Coronary artery (tissue), 2 donors: ENCODE data around the gene GLIPR2.
A peak's percentile ranks its signal among the peaks of the same experiment; 100 is the strongest.

Source experiments
- DNase-seq: peaks from one replicate; pipeline ENCODE4 v3.0.0-alpha.2; 2017; ENCODE audit warnings: low spot score
- H3K27ac ChIP-seq, 2 donors: fragments of 200-600 bp; sonication (generic); one replicate each; pipeline ENCODE4 v1.5.1; 2016 to 2019
- H3K4me3 ChIP-seq: fragments of 200-600 bp; sonication (generic); 2 replicates; pipeline ENCODE4 v1.5.1; 2016; ENCODE audit warnings: mild to moderate bottlenecking, moderate library complexity
- TF ChIP-seq, protein P1 (sequence below): fragments of 200-600 bp; sonication (generic); IDR thresholded peaks from one replicate; pipeline ENCODE4 v1.5.1; 2019; ENCODE audit warnings: antibody characterized with exemption

GLIPR2 gene

DNA sequence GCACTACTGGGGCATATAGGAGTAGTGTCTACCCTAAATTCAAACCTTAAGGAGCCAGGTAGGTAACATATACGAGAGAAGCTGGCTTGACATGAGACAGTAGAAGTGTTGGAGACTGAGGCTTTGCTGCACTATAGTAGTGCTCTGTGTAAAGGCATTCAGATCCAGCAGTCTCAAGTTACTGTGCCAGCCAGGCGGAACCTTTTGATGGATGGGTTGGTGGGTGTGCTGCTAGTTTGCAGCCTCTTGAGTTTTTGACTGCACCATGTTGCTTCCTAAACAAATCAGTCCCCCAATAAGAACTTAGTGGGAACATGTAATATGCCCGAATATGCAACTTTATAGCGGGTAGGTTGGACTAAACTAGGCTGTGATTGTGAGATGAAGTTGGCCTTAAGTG lies 55.7 kb downstream of the GLIPR2 start:
- peak overlapping the region; percentile 93 for H3K4me3 ChIP-seq
- no peak for DNase-seq
- TF ChIP-seq, protein P1, sequence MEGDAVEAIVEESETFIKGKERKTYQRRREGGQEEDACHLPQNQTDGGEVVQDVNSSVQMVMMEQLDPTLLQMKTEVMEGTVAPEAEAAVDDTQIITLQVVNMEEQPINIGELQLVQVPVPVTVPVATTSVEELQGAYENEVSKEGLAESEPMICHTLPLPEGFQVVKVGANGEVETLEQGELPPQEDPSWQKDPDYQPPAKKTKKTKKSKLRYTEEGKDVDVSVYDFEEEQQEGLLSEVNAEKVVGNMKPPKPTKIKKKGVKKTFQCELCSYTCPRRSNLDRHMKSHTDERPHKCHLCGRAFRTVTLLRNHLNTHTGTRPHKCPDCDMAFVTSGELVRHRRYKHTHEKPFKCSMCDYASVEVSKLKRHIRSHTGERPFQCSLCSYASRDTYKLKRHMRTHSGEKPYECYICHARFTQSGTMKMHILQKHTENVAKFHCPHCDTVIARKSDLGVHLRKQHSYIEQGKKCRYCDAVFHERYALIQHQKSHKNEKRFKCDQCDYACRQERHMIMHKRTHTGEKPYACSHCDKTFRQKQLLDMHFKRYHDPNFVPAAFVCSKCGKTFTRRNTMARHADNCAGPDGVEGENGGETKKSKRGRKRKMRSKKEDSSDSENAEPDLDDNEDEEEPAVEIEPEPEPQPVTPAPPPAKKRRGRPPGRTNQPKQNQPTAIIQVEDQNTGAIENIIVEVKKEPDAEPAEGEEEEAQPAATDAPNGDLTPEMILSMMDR, result no peak
- H3K27ac ChIP-seq, result peak overlapping the region in 1 of 2 donors; percentile 26

DNA sequence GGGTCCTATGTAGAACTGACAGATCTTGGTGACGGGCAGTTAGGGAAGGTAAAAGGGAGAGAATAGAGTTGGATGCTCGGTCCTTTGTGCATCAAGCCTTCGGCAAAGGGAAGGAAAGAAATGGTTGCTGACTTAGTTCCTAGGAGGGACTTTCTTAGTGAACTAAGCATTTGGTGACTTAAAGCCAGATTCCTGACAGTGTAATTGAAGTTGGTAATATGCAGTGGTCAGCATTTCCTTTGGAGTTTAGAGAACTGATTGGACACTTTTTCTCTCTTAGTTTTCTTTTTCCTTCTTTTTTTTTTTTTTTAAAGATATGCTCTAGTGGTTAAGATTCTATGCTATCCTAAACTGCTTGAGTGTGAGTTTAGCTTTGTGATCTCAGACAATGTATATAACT lies 56.5 kb downstream of the GLIPR2 start:
- peak overlapping the region; percentile 93 for H3K4me3 ChIP-seq
- H3K27ac ChIP-seq, result no peak overlapping the region
- TF ChIP-seq, protein P1, result no peak

DNA sequence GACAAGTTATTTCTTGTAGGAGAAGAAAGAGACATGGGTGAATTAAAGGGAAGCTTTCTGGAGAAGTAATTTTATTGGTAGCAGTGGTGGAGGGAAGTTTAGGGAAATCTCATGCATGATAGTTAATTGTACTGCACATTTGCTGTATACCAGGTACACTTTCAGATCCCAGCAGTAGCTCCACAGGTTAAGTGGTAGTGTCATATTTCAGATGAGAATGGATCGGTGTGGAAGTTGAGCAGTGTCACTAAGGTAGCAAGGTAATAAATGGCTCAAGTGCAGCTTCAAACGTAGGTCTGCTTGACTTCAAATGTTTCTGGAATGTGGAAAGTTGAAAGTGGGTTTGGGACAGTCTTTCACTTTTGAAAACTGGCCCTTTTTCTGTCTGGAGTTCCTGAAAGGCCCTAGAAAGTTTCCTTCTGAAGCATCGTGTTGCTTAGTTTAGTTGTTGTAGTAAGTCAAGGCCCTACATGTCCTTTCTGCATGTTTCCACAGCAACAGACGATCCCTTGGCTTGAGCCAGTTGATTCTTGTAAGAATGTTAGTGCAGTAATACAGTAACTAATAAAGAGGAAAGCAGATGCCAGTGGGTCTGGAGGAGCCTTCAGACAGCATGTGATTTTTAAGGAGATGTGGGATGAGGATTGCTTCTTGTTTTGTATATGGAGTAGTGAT lies 57.9 kb downstream of the GLIPR2 start:
- Histone ChIP-seq H3K4me3 (peak overlapping the region; percentile 36), H3K27ac (no peak overlapping the region)
- DNase-seq, result no peak
- TF ChIP-seq, protein P1, result no peak

More for the DNA sequence above, 56.5 kb downstream of the GLIPR2 start:
- DNase-seq, result no peak

DNA sequence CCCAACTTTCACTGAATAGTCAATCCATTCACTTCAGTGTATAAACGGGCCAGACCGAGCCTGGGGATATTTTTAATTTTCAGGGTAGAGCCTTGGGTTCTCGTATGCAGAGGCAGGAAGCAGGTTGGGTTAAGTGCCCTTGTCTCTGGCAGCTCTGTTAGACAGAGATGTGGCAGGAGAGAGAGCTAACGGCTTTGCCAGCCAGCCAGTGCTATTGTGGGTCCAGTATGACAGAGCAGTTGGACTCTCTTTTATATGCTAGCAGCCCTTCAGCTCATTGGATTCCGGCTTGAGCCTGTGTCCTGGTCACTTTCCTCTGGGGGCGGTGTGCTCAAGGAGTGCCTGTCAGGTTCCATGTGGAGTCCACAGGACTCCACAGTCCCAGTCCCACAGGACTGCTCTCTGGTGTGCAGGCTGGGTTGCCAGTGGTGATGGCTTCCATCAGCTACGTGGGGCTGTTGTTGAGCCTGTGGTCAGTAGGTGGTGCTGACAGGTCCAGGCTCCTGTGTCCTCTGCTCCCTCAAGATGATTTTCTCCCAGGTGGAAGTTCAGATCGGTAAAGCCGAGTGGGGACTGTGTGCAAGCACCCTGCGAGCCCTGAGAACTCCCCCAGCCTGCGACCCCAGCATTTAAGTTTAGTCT lies 68.5 kb downstream of the GLIPR2 start:
- TF ChIP-seq, protein P1, result no peak

DNA sequence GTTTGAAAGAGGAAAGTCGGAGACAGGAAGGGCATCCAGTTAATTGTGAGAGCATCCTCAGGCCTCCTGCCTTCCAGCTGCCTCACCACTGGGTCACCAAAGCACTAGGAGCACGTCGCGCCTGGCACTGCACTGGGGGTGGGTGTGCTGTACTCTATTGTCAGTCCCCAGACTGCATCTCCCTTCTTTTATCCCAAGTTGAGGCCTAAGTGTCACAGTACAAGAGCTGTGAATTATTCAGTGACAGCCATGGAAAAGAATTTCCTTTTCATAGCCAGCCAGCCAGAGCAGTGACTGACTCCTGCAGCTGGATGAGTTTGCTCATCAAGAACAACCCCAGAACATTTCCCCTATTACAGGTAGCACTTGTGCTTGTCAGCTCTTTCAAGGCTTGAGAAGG lies 70.5 kb downstream of the GLIPR2 start:
- TF ChIP-seq, protein P1, result no peak
- H3K4me3 ChIP-seq, result no peak overlapping the region
- DNase-seq, result no peak
- H3K27ac ChIP-seq, result peak overlapping the region; percentile 46 to 74

More for the DNA sequence above, 68.5 kb downstream of the GLIPR2 start:
- DNase-seq, result no peak
- H3K27ac ChIP-seq, result no peak overlapping the region
- H3K4me3 ChIP-seq, result no peak overlapping the region

DNA sequence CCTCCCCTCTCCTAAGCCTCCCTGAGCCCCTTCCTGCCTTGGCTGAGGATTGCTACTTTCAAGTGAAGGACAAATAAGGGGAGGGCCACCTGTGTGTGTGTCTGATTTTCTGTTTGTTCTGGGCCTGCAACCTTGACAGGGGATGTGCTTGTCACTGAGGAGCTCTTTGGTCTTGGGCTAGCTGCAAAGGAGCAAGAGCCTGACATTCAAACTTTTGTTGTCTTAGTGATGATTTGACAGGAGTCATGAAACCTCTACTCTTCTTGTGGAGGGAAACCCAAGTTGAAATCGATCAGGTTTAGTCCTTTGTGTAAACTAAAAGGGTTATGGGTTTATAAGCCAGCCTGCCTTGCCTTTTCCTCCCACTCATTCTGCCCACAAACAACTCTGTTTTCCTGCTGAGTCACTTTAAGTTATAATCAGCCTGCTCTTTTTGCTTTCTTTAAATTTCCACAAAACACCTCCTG lies 71.0 kb downstream of the GLIPR2 start:
- no peak for DNase-seq
- H3K27ac ChIP-seq, result peak overlapping the region; percentile 46 to 74

More for the DNA sequence above, 71.0 kb downstream of the GLIPR2 start:
- TF ChIP-seq, protein P1, result no peak
- H3K4me3 ChIP-seq, result no peak overlapping the region
